ENCODE data around the gene NUP98.
"Not testable (repeated sequence)": the region's sequence is repeated elsewhere in the genome, so short reads cannot be mapped to it uniquely, and the experiment has no call there.

DNA sequence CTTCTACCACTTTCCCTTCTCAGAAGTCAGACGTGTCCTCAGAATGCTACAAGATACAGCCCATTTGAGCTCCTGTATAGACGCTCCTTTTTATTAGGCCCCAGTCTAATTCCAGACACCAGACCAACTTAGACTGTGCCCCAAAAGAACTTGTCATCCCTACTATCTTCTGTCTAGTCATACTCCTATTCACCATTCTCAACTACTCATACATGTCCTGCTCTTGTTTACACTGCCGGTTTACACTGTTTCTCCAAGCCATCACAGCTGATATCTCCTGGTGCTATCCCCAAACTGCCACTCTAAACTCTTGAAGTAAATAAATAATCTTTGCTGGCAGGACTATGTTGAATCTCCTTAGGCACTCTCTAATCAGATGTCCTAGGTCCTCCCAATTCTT lies 144.8 kb downstream of the NUP98 start:
- TF ChIP-seq, protein P1, sequence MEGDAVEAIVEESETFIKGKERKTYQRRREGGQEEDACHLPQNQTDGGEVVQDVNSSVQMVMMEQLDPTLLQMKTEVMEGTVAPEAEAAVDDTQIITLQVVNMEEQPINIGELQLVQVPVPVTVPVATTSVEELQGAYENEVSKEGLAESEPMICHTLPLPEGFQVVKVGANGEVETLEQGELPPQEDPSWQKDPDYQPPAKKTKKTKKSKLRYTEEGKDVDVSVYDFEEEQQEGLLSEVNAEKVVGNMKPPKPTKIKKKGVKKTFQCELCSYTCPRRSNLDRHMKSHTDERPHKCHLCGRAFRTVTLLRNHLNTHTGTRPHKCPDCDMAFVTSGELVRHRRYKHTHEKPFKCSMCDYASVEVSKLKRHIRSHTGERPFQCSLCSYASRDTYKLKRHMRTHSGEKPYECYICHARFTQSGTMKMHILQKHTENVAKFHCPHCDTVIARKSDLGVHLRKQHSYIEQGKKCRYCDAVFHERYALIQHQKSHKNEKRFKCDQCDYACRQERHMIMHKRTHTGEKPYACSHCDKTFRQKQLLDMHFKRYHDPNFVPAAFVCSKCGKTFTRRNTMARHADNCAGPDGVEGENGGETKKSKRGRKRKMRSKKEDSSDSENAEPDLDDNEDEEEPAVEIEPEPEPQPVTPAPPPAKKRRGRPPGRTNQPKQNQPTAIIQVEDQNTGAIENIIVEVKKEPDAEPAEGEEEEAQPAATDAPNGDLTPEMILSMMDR (conservative IDR thresholded peaks at IDR 0.05; ENCODE audit: low read length): not testable (repeated sequence)
- not testable (repeated sequence) for TF ChIP-seq EZH2phosphoT487 (IDR thresholded peaks at IDR 0.05; ENCODE audit: borderline replicate concordance, low read depth, low read length)

Measured in OCI-LY7 (cell line).